ENCODE measurements around the gene FKBP5.

DNA sequence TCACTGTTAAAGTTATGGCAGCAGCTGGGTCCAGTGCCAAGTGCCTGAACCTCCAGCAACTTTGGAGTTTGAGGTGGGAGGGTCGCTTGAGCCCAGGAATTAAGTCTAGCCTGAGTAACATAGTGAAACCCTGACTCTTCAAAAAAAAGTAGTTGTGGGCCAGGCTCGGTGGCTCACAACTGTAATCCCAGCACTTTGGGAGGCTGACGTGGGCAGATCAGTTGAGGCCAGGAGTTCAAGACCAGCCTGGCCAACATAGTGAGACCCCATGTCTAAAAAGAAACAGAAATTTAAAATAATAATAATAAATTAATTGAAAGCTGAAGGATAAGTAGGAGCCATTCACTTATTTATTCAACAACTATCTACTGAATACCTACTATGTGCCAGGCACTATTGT, 33.8 kb downstream of the FKBP5 start:
- TF ChIP-seq, protein P1, sequence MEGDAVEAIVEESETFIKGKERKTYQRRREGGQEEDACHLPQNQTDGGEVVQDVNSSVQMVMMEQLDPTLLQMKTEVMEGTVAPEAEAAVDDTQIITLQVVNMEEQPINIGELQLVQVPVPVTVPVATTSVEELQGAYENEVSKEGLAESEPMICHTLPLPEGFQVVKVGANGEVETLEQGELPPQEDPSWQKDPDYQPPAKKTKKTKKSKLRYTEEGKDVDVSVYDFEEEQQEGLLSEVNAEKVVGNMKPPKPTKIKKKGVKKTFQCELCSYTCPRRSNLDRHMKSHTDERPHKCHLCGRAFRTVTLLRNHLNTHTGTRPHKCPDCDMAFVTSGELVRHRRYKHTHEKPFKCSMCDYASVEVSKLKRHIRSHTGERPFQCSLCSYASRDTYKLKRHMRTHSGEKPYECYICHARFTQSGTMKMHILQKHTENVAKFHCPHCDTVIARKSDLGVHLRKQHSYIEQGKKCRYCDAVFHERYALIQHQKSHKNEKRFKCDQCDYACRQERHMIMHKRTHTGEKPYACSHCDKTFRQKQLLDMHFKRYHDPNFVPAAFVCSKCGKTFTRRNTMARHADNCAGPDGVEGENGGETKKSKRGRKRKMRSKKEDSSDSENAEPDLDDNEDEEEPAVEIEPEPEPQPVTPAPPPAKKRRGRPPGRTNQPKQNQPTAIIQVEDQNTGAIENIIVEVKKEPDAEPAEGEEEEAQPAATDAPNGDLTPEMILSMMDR (IDR thresholded peaks at IDR 0.05; ENCODE audit: low read length), result no peak
- TF ChIP-seq EZH2 (optimal IDR thresholded peaks at IDR 0.05; ENCODE audit: low read depth, low read length) (no peak), EZH2phosphoT487 (IDR thresholded peaks at IDR 0.05; ENCODE audit: low read length) (no peak)

Measured in MM.1S (cell line).